ENCODE measurements around the gene HOXB13.

DNA sequence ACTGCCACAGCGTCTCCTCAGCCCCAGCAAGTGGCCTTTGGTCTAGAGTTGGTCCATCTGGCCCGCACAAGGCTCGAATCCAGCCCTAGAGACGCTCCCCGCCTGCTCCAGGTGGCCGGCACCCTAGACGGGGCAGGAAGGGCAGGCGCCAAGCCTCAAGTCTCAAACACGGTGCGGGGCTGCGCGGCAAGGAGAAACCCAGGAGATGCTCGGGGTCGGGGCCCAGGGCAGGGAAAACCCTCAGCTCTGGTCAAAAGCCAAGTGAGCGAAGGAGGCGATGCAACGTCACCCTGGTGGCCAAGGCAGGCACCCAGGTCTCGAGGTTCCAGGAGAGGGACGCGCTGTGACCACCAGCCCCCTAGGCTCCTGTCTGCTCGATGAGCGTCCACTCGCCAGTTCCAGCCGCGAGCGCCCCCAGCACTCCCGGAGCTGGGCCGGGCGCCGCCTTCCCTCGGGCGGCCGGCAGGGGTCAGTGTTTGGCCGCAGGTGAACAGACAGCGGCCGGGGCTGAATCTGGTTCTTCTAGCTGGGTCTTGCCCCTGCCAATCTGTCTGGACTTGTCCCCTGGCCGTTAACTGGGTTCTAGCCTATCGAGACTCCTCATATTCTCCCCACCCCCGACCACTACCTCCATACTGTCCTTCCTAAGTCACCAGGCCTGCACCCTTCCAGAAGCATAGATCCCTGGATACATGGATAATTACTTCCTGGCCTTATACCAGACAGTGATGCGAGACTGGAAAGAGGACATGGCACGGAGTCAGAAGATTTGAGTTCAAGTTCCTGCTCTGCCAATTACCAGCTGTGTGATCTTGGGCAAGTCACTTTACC lies 50.2 kb downstream of the HOXB13 start:
- TF ChIP-seq, protein P1, sequence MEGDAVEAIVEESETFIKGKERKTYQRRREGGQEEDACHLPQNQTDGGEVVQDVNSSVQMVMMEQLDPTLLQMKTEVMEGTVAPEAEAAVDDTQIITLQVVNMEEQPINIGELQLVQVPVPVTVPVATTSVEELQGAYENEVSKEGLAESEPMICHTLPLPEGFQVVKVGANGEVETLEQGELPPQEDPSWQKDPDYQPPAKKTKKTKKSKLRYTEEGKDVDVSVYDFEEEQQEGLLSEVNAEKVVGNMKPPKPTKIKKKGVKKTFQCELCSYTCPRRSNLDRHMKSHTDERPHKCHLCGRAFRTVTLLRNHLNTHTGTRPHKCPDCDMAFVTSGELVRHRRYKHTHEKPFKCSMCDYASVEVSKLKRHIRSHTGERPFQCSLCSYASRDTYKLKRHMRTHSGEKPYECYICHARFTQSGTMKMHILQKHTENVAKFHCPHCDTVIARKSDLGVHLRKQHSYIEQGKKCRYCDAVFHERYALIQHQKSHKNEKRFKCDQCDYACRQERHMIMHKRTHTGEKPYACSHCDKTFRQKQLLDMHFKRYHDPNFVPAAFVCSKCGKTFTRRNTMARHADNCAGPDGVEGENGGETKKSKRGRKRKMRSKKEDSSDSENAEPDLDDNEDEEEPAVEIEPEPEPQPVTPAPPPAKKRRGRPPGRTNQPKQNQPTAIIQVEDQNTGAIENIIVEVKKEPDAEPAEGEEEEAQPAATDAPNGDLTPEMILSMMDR (IDR thresholded peaks at IDR 0.05; ENCODE audit: low read depth, low read length) = peak; percentile 93
- TF ChIP-seq EZH2phosphoT487 (IDR thresholded peaks at IDR 0.05; ENCODE audit: low read depth) = no peak

Measured in OCI-LY3 (cell line).